Anterior cingulate cortex (tissue), 58 donors: ENCODE data around the gene ATP10B.
A peak's percentile ranks its signal among the peaks of the same experiment; 100 is the strongest.
"Not testable (repeated sequence)": the region's sequence is repeated elsewhere in the genome, so short reads cannot be mapped to it uniquely, and the experiment has no call there.

Source experiments
- DNase-seq, 58 donors: peaks; one replicate each; lab custom pipeline; 2025; lab: John Stamatoyannopoulos, UW

Gene ATP10B

DNA sequence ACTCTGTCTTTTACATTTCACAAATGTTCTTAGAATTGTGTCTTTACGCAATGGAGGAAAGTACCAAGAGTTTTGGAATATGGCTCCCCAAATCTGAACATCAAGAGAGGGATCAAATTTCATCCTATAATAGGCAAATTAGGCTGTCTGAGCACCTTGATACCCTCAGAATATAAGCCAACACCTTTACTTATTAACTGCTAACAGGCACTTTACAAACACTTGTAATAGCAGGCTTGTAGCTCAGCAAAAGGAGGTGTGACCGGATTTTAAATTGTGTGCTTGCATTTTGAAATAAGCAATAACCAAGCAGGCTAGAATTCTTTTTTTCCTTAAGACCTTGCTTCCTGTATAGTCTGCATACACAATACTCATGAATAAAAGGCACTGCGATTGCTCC is 92.0 kb downstream of the ATP10B start:
- no peak for DNase-seq

DNA sequence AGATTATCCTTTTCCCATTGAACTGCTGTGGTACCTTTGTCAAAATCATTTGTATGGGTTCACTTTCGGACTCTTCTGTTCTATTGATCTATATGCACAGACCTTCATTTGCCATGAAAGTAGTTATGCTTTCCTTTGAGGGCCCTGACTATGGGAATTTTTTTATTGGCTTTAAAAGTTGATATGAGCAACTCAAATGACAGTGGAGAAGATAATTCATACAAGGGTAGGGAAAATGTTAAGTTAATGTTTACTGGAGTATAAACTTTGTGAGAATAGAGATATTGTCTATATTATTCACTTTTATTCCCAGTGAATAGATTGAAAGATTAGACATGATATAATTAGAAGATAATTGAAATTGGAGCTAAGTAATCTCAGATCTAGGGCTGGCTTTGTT is 94.8 kb downstream of the ATP10B start:
- DNase-seq, result no peak

DNA sequence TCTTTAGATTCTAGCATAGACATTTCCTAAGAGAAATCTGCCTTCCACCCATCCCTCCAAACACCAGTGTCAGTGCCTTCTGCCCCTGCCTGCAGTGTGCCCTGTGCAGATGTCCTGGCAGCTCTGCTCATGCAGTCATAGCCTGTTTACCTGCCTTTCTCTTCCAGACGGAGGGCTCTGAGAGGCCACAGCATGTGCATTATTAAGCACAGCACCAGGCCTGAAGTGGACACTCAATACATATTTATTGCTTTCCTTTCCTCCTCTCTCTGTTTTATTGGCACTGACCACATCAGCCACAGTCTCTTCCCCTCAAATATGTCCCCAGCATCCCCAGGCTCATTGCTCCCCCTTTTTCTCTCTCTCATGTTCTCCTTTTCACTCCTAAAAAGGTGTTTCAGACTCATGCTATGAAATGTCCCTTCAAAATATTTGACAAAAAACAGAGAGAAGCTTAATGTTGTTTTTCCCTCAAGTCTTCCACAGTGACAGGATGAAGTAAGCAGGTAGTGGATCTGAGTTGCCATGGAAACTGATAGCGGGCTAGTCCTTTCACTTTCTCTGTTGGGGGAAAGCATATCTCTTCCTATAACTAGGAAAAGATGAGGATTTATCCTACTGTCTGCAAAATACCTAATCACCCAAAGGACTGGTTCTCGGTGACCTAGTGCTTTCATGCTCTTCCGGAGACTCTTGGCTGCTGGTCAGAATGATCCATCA is 100.9 kb downstream of the ATP10B start:
- DNase-seq, result peak in 4 of 58 donors; percentile 8 to 12 (median 11)

DNA sequence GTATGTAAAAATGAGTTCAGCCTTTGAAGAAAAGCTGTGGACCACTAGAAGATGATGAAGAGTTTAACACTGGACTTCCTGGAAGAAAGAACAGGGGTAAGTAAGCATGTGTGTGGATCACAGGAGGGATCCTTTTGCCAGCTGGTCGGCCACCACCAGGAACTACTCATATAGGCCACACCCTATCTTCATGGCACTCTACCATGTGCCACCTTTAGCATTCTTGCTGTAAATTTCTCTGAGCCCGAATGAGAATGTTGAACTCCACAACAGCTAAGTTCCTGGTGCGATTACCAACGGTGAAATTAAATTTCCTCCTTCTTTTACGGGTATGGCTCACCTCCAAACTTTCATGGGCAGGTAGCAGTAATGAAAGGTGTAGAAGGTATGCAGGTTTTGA is 102.3 kb downstream of the ATP10B start:
- no peak for DNase-seq

DNA sequence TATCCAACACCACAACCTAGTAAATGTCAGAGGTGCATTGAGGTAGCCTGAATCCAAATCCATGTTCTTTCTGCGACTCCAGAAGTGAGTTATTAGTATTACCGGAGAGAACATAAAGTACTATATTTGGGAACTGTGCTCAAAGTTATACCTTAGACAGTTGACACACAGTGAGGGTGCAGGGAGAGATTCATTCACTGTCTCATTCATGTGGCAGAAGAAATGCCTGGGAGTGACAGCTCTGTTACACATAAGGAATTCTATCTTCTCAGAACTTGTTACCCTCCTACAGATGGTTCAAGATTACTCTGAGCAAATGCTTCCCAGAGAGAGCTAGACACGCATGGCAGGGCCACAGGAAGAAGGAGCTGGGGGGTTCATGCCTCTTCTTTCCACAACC is 103.0 kb downstream of the ATP10B start:
- no peak for DNase-seq

DNA sequence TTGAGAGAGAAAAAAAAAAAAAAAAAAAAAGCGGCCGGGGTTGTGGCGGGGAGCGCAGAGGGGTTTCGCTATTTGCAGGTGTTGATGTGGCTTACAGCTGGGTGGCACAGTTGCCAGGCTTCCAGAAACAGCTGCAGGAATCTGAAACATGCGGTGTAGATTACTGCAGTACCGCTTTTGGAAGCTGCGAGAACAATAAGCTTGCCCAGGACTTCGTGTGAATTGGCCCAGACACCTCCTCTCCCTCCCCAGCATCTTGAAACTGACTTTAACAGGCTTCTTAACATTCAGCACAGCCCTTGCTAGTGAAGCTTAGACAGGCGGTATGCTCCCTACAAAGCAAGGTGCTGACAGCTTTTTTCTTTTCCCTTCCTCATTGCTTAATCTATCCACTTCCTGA is 104.0 kb downstream of the ATP10B start:
- peak in 10 of 58 donors; percentile 1 to 56 (median 21) for DNase-seq

DNA sequence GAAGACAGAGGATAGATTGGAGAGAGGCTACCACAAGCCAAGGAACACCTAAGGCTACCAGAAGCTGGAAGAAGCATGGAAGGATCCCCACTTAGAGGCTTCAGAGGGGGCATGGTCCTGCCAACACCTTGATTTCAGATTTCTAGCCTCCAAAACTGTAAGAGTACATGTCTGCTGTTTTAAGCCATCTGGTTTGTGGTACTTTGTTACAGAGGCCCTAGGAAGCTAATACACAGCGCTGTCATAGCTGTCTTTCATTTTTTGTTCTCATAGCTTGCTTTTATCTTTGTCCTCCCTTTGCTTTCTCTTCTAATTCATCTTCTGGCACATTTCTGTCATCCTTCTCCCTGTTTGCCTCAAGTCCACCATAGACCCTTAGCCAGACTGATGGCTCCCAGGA is 104.5 kb downstream of the ATP10B start:
- no peak for DNase-seq

DNA sequence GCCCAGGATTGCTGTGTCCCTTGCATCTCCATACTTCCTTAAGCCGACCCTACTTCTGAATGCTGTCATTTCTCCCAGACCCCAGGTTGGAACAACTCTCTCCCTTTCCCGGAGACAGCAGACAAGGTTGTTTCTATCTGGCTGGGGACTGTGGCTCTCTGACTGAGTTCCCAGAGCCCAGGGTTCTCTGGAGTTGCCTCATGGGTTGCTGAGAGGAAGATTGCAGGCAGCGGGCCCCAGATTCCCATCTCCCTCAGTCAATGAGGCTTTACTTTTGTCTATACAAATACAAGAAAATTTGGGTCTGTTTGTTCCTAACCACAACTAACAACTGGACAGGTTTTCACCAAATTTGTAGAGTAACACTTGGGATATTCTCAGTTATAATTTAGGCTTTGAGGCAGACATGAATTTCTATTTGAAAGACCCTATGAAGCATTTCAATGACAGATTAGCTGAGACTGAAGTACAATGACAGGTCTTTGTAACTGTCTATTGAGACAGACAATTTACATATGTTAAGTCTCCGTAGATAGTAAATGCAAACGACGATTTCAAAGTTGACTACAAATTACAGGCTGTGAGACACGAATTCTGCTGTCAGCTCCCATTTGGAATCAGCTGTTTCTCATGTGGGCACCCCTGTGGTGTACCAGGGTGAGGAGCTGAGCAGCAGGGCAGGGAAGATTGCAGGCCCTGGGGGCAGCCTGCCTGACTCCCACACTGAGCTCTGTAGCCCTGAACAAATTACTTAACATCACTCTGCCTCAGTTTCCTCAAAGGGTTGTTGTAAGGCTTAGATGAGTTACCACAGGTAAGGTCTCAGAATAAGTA is 107.5 kb downstream of the ATP10B start:
- no peak for DNase-seq

DNA sequence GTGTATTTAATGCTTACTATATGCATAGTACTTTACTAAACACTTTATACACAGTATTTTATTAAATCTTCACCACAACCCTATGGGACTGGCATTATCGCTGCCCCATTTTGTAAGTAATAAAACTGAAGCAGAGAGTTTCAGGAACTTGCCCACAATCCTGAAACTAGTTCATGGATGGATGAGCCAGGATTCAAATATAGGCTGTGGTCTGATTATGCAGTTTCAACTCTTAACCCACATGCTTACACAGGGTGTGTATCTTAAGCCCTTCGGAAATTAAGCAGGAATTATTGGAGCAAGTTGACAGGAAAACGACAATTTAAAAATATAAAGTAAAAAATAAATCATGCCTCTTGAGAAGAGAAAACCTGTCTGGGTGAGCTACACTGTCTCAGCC is 109.0 kb downstream of the ATP10B start:
- no peak for DNase-seq

DNA sequence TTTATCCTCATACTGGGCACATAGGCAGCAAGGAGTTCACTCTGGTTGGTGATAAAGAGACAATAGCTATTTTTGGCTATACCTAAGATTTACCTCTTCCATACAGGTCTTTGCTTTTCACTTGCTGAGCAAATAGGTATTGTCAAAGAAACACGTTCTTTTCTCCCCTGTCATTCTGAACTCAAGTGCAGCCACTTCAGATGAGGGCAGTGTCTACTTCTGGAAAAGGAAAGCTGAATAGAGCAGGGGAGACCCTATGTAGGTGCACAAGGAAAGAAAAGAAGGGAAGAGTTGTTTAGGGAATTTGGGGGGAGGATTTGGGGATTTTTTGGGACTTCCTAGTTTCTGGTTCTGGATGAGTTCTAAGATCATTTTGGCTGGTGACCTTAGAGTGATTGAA is 109.6 kb downstream of the ATP10B start:
- no peak for DNase-seq

DNA sequence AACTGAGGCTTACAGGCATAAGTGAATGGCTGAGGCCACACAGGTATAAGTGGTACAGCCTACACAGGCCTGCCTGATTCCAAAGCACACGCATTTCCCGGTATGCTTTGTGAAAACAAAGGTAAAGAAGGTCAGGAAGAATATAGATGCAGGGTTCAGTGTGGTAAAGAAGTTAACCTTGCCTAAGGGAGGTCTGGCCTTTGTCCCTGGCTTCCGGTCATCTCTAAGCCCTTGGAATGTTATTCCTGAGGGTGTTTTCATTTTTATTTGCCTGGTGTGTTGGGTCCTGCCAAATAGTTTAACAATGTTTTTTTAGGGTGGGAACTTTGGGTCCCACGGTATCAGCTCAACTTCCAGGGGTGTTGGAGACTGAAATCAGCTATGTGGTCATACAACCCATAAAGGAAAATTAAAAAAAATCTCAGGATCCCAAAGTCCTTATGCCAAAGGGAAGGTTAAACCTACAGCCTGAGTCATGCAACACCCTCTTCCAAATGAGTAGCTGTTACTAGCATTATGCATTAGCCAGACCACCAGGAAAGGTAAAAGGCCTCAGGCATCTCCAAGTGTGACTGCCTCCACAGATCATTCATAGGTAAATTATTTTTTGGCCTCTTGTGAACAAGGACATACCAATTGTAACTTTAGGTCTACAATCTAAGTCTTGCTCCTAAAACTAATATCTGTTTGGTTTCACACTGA is 124.6 kb downstream of the ATP10B start:
- DNase-seq, result no peak

DNA sequence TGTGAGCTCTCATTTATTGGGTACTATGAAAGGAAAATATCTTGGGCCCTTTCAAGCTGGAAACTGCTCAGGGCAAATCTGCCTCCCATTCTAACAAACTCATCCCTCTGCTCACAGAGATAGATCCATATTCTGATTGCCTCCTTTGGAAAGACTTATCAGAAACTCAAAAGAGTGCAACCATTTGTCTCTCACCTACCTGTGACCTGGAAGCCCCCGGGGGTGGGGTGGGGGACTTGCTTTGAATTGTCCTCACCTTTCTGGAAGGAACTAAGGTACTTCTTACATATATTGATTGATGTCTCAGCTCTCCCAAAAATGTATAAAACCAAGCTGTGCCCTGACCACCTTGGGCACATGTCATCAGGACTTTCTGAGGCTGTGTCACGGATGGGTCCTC is 125.3 kb downstream of the ATP10B start:
- DNase-seq, result no peak

DNA sequence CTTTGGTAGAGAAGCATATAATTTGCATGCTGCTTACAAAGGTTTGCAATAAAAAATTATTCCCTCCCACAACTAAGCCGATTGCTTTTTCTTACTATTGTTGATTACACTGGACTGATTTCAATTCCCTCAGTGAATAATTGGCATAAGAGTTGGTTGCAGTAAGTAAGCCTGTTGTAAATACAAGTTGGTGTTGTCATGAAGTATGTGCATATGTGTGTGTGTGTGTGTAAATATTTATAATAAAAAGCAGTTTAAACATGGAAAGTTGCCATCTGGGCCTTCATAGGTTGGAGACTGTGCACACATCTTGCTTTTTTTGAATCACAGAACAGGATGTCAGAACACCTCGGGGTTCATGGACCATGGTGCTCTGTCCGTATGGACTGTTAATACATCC is 131.2 kb downstream of the ATP10B start:
- DNase-seq, result no peak

DNA sequence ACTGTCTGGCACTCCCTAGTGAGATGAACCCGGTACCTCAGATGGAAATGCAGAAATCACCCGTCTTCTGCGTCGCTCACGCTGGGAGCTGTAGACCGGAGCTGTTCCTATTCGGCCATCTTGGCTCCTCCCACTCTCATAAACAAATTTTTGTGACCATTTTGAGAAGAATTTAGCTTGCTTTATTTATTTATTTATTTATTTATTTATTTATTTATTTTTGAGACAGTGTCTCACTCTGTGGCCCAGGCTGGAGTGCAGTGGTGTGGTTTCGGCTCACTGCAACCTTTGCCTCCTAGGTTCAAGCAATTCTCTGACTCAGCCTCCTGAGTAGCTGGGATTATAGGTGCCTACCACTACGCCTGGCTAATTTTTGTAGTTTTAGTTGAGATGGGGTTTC is 136.5 kb downstream of the ATP10B start:
- DNase-seq, result not testable (repeated sequence)

DNA sequence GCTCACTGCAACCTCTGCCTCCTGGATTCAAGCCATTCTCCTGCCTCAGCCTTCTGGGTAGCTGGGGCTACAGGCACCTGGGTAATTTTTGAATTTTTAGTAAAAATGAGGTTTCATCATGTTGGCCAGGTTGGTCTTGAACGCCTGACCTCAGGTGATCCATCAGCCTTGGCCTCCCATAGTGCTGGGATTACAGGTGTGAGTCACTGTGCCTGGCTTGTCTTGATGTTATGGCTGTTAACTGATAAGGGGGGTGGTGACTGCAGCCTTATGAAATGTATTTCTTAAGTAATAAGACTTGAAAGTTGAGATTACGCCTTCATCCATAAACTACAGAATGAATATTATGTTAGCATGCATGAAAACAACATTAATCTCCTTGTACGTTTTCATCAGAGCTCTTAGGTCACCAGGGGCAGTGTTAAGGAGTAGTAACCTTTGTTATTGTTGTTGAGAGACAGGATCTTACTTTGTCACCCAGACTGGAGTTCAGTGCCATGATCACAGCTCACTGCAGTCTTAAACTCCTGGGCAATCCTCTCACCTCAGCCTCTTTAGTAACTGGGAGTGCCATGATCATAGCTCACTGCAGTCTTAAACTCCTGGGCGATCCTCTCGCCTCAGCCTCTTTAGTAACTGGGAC is 148.3 kb downstream of the ATP10B start:
- no peak for DNase-seq

DNA sequence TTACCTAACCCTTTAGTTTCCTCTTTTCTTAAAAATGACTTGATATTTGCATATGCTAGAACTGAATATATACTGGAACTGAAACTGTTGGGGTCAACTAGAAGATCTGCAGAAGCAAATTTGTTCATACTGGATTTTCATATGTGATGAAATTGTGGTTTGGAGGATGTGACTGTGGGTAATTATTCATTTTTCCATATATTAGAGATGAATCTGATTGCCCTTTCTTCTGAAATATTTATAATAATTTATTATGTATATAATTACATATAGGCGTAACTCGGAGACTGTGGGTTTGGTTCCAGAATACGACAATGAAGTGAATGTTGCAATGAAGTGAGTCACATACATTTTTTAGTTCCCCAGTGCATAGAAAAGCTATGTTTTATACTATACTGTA is 149.1 kb downstream of the ATP10B start:
- no peak for DNase-seq

DNA sequence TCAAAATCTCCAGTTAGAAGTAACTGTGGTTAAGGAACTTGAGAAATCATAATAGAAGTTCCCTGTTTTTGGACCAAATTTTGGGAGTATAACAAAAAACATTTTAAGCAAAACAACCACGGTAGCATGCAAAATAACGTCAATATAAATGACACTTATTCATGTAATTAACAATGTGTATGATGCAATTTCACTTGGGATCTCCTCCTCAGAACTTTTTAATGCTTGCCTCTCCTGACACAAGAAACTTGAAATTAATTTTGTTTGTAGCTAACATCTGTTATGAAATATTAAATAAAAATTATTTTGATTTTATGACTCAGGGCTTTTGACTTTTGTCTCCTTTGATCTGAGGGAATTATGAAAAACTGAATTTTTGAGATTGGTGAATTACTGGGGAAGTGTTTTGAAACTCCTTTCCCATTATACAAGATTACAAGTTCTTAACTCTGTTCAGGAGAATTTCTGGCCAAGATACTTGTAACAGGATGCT is 149.7 kb downstream of the ATP10B start:
- DNase-seq, result no peak

DNA sequence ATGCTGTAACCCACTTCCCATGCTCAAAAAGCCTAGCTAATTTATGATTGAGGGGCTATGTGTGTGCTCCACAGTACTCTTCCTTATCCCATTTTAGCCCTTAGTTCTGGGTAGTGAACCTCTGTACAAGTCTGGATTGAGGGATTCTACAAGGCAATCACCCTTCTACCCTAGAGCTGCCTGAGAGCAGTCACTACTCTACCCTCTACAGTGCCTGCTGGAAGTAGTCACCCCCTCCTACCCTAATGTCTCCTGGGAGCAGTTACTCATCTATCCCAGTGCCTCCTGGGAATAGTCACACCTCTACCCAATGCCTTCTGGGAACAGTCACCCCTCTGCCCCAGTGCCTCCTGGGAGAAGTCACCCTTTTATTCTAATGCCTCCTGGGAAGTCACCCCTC is 150.6 kb downstream of the ATP10B start:
- no peak for DNase-seq

DNA sequence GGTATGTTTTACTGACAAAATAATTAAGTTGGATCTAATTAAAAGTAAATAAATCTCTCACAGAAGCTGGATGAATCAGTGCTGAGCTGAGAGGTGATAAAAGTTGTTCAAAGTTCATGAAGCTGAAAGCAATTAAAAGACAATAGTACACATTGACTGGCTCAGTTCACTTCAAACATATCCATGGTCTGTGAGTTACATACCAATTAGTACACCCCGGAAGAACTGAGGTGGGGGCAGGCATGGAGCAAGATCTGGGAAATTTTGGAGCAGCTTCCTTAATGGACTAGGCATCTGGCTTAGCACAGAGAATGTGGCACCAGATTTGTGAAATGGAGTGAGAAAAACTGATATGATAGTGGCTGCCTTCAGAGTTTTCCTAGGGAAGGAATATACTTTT is 152.7 kb downstream of the ATP10B start:
- no peak for DNase-seq

DNA sequence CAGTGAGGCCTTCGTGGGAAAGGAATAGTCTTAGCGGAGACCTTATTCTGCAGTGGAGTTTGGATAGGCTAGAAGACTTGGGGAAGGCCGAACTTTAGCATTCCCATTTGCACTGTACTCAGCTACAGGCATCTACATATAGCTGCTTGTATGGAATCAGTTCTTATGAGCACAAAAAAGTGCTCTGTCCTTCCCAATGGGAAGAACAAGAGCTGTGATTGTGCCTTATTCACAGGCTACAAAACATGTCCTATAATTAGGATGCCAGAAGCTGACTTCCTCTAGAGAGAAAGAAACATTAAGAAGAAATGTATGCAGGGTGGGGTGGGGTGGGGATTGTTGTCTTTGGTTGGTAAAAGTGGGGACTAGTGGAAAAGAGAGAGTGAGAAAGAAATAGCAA is 154.7 kb downstream of the ATP10B start:
- DNase-seq, result peak in 3 of 58 donors; percentile 6 to 60 (median 13)

DNA sequence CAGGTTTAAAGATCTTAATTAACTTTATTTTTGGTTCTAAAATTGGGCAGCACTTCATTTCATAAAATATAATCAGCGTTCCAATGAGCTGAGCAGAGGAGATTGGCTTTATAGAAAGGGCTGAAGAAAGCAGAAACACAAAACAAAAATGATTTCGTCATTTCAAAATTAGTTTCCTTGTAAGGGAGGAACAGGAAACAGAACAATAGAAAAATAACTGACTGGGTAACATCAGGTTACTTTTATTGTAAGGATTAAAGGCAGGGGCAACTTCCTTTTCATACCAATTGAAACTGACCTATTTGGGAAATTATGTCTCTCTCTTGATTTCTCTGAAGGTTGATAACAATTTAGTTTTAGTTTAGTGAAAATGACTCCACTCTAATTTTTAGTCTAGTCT is 157.1 kb downstream of the ATP10B start:
- no peak for DNase-seq
